H1 (cell line): ENCODE results near the gene DPP10. TPM values are rescaled to one million over a fixed set of nuclear protein-coding genes. Genes with fewer than 3 reads are reported as not detected.

Source experiments
- CTCF ChIA-PET: fragments of 300-600 bp; sonication (Branson Sonifier 250); formaldehyde crosslinking; loops from one replicate; lab custom pipeline; 2021; ENCODE audit not compliant: partially characterized antibody; lab: Charles Lee
- POLR2A ChIA-PET: fragments of 300-600 bp; sonication (Branson Sonifier 250); formaldehyde crosslinking; loops from one replicate; lab custom pipeline; 2021; ENCODE audit warnings: inconsistent platforms; ENCODE audit not compliant: partially characterized antibody; lab: Charles Lee
- DNase-seq, 2 experiments: peaks; one replicate each; pipeline versions ENCODE4 v3.0.0 to v3.0.0-alpha.2; 2010 to 2022; ENCODE audit warnings: low spot score in 2 of 2, low read depth in 1 of 2, mixed read lengths in 1 of 2
- FAIRE-seq: peaks from 2 replicates; lab custom pipeline; 2011; peaks lifted over from hg19 to GRCh38; lab: Jason Lieb, UNC
- H2AFZ ChIP-seq: 2 replicates; pipeline ENCODE4 v1.8.1; 2012; ENCODE audit warnings: low read length, inconsistent platforms
- H2AK5ac ChIP-seq: 2 replicates; pipeline ENCODE4 v1.6.1; 2013; ENCODE audit warnings: low read depth, low read length
- H2BK120ac ChIP-seq: replicated peaks from 2 replicates; pipeline ENCODE3; 2013; ENCODE audit warnings: low read depth, low read length, inconsistent platforms
- H2BK12ac ChIP-seq: 2 replicates; pipeline ENCODE4 v1.6.1; 2013; ENCODE audit warnings: low read depth, low read length
- H2BK15ac ChIP-seq: 2 replicates; pipeline ENCODE4 v1.6.1; 2013; ENCODE audit warnings: low read length
- H2BK20ac ChIP-seq: 2 replicates; pipeline ENCODE4 v1.6.1; 2013; ENCODE audit warnings: low read length
- H2BK5ac ChIP-seq: 2 replicates; pipeline ENCODE4 v1.6.1; 2013; ENCODE audit warnings: low read depth, low read length
- H3K14ac ChIP-seq: 2 replicates; pipeline ENCODE4 v1.6.1; 2013; ENCODE audit warnings: inconsistent platforms; ENCODE audit not compliant: insufficient read length
- H3K18ac ChIP-seq: 2 replicates; pipeline ENCODE4 v1.6.1; 2013; ENCODE audit warnings: low read length; ENCODE audit errors: extremely low read depth
- H3K23ac ChIP-seq: 2 replicates; pipeline ENCODE4 v1.6.1; 2013; ENCODE audit warnings: inconsistent platforms; ENCODE audit not compliant: insufficient read length
- H3K23me2 ChIP-seq: 2 replicates; pipeline ENCODE4 v1.6.1; 2013; ENCODE audit warnings: low read depth, low read length
- H3K27ac ChIP-seq: 2 replicates; pipeline ENCODE4 v1.6.1; 2011; ENCODE audit warnings: low read depth, low read length, inconsistent platforms
- H3K27me3 ChIP-seq, 4 experiments: replicated peaks in 1 of 4; 1 replicate in 1 of 4; 2 replicates in 3 of 4; pipeline versions ENCODE4 v1.6.1 to v1.8.1; 2011 to 2013; ENCODE audit warnings: low read length in 3 of 4, mild to moderate bottlenecking in 3 of 4, inconsistent platforms in 2 of 4, mixed read lengths in 2 of 4, moderate library complexity in 1 of 4; ENCODE audit not compliant: control insufficient read depth in 3 of 4, insufficient read depth in 3 of 4; ENCODE audit errors: extremely low read depth in 1 of 4
- H3K36me3 ChIP-seq, 4 experiments: 2 replicates each; pipeline versions ENCODE4 v1.6.1 to v1.8.1; 2011 to 2013; ENCODE audit warnings: mild to moderate bottlenecking in 4 of 4, low read length in 3 of 4, moderate library complexity in 2 of 4, control low read depth in 1 of 4, inconsistent platforms in 1 of 4; ENCODE audit not compliant: insufficient read depth in 4 of 4, control insufficient read depth in 2 of 4
- H3K4ac ChIP-seq: replicated peaks from 2 replicates; pipeline ENCODE3; 2013; ENCODE audit warnings: low read length, low read depth, mixed read lengths, inconsistent platforms; ENCODE audit not compliant: insufficient read length
- H3K4me1 ChIP-seq, 4 experiments: replicated peaks in 1 of 4; 1 replicate in 1 of 4; 2 replicates in 3 of 4; pipeline versions ENCODE4 v1.6.1 to v1.8.1; 2011 to 2013; ENCODE audit warnings: low read length in 3 of 4, inconsistent platforms in 2 of 4, mixed read lengths in 1 of 4; ENCODE audit not compliant: insufficient read depth in 4 of 4, control insufficient read depth in 3 of 4
- H3K4me2 ChIP-seq, 2 experiments: 2 replicates each; pipeline versions ENCODE4 v1.6.1 to v1.8.1; 2011 to 2013; ENCODE audit warnings: low read depth in 2 of 2, low read length in 2 of 2, control low read depth in 1 of 2, inconsistent platforms in 1 of 2, mild to moderate bottlenecking in 1 of 2; ENCODE audit not compliant: insufficient read depth in 1 of 2
- H3K4me3 ChIP-seq, 4 experiments: fragments of 200-600, 300-600 bp in 1 of 4; sonication (generic), shearing (Covaris generic), sonication (Bioruptor Twin) in 1 of 4; 2 replicates each; pipeline versions ENCODE4 v1.5.1 to v1.8.1; 2011 to 2016; ENCODE audit warnings: low read length in 4 of 4, low read depth in 3 of 4, control low read depth in 2 of 4, inconsistent platforms in 2 of 4, mild to moderate bottlenecking in 2 of 4, mixed read lengths in 1 of 4, moderate library complexity in 1 of 4; ENCODE audit not compliant: insufficient read depth in 2 of 4; ENCODE audit errors: extremely low read depth in 1 of 4
- H3K56ac ChIP-seq: replicated peaks from 2 replicates; pipeline ENCODE3; 2013; ENCODE audit warnings: low read depth, mild to moderate bottlenecking, mixed read lengths, low read length, inconsistent platforms; ENCODE audit not compliant: insufficient read length
- H3K79me1 ChIP-seq: 2 replicates; pipeline ENCODE4 v1.6.1; 2013; ENCODE audit warnings: low read depth, low read length, control low read depth
- H3K79me2 ChIP-seq, 2 experiments: 2 replicates each; pipeline versions ENCODE4 v1.6.1 to v1.8.1; 2012 to 2013; ENCODE audit warnings: low read length in 2 of 2, mild to moderate bottlenecking in 2 of 2, inconsistent platforms in 1 of 2; ENCODE audit not compliant: insufficient read depth in 2 of 2, control insufficient read depth in 1 of 2
- H3K9ac ChIP-seq, 4 experiments: replicated peaks in 1 of 4; 1 replicate in 1 of 4; 2 replicates in 3 of 4; pipeline versions ENCODE4 v1.6.1 to v1.8.1; 2011 to 2013; ENCODE audit warnings: low read depth in 3 of 4, low read length in 3 of 4, control low read depth in 2 of 4, mild to moderate bottlenecking in 2 of 4, moderate library complexity in 2 of 4, inconsistent platforms in 1 of 4; ENCODE audit errors: extremely low read depth in 1 of 4
- H3K9me3 ChIP-seq, 2 experiments: 2 replicates each; pipeline versions ENCODE4 v1.6.1 to v1.8.1; 2012 to 2013; ENCODE audit warnings: mild to moderate bottlenecking in 2 of 2, moderate library complexity in 2 of 2, control low read depth in 1 of 2, inconsistent platforms in 1 of 2, low read depth in 1 of 2, low read length in 1 of 2, mixed read lengths in 1 of 2; ENCODE audit not compliant: insufficient read depth in 2 of 2
- H4K20me1 ChIP-seq, 2 experiments: replicated peaks in 1 of 2; 2 replicates each; pipeline versions ENCODE3 to v1.8.1; 2011 to 2013; ENCODE audit warnings: inconsistent platforms in 2 of 2, low read length in 2 of 2, mild to moderate bottlenecking in 1 of 2; ENCODE audit not compliant: insufficient read depth in 2 of 2, control insufficient read depth in 1 of 2
- H4K5ac ChIP-seq: 2 replicates; pipeline ENCODE4 v1.6.1; 2013; ENCODE audit warnings: low read length, low read depth, mixed read lengths, inconsistent platforms; ENCODE audit not compliant: insufficient read length
- H4K8ac ChIP-seq: 2 replicates; pipeline ENCODE4 v1.8.0; 2013; ENCODE audit warnings: mild to moderate bottlenecking, moderate library complexity, low read length, inconsistent platforms; ENCODE audit not compliant: insufficient read depth; ENCODE audit errors: extremely low read depth
- H4K91ac ChIP-seq: replicated peaks from 2 replicates; pipeline ENCODE3; 2013; ENCODE audit warnings: low read length, mixed read lengths, inconsistent platforms; ENCODE audit not compliant: insufficient read length
- HDAC2 ChIP-seq, 2 experiments: fragments of 300-600 bp in 1 of 2; sonication (generic) in 1 of 2; IDR thresholded peaks; 2 replicates each; pipeline ENCODE4 v1.6.1; 2011 to 2012; ENCODE audit warnings: low read depth in 2 of 2, low read length in 2 of 2, mild to moderate bottlenecking in 2 of 2, moderate library complexity in 2 of 2, borderline replicate concordance in 1 of 2, inconsistent platforms in 1 of 2
- WGBS, 2 experiments: shearing (Covaris generic) in 1 of 2; methylation state at CpG; one replicate each; pipeline versions ENCODE4 v1.1.6 to v1.1.7; 2013 to 2015; ENCODE audit warnings: low lambda C conversion rate in 2 of 2, mixed read lengths in 2 of 2, inconsistent platforms in 1 of 2, low coverage in 1 of 2, missing lambda C conversion rate in 1 of 2; ENCODE audit not compliant: insufficient replicate concordance in 2 of 2, insufficient coverage in 1 of 2, insufficient read length in 1 of 2; ENCODE audit errors: extremely low coverage in 1 of 2, missing lambda C conversion rate in 1 of 2; 5-methylcytosine and 5-hydroxymethylcytosine counted together
- polyA plus RNA-seq, 7 experiments: library from polyadenylated mRNA; depleted of rRNA in 3 of 7; stranded (reverse) in 5 of 7; unstranded in 2 of 7; fragments of >200 nt in 5 of 7; fragments of 200-250 nt in 2 of 7; gene quantifications; 1 replicate in 5 of 7; 2 replicates in 1 of 7; 4 replicates in 1 of 7; pipeline versions ENCODE4 v1.2.1 to v1.2.3, GENCODE V29; 2011 to 2013; ENCODE audit warnings: missing spikeins in 2 of 7, mixed read lengths in 2 of 7
- total RNA-seq: library from RNA; stranded (reverse); fragmentation: NEBNext Ultra II Directional; extraction: Animal tissue kit (Norgen Biotek cat#: 25700); gene quantifications from 2 replicates; pipeline ENCODE4 v1.2.1, GENCODE V29; 2021

The DPP10 gene
- total and polyA plus RNA-seq, 2 of the 8 experiments (the other 6 are each of a cell fraction or from before 2014, with no cell fraction given), result 3.3 to 7.2 TPM

GRCh38 chr2:115552726-115553125 lies 1110.3 kb downstream of the DPP10 start:
- ChIA-PET POLR2A (no interaction called here), CTCF (no interaction called here)
- TF ChIP-seq HDAC2 (IDR thresholded peaks at IDR 0.05; ENCODE audit: borderline replicate concordance in 1 of 2, low read depth in 2 of 2, low read length in 2 of 2), result no peak
- Histone ChIP-seq H3K9me3 (no peaks in the 10 kb centered on the region), H4K91ac (no peak overlapping the region), H3K18ac (no peak overlapping the region), H4K20me1 (no peaks in the 10 kb centered on the region), H2BK12ac (no peak overlapping the region), H2AK5ac (no peak overlapping the region), H3K27me3 (no peaks in the 10 kb centered on the region), H3K4me1 (no peaks in the 10 kb centered on the region; a peak in 1 of 7 replicates), H3K14ac (no peak overlapping the region), H3K9ac (no peak overlapping the region), H3K23me2 (no peaks in the 10 kb centered on the region), H4K5ac (no peak overlapping the region), H3K4me2 (no peak overlapping the region), H3K79me1 (no peaks in the 10 kb centered on the region), H3K27ac (no peak overlapping the region), H3K36me3 (no peaks in the 10 kb centered on the region), H2AFZ (no peak overlapping the region), H2BK15ac (no peak overlapping the region), H3K56ac (no peak overlapping the region), H2BK5ac (no peak overlapping the region), H3K23ac (no peak overlapping the region), H3K79me2 (no peaks in the 10 kb centered on the region), H2BK20ac (no peak overlapping the region), H4K8ac (no peak overlapping the region), H3K4me3 (no peak overlapping the region), H2BK120ac (no peak overlapping the region), H3K4ac (no peak overlapping the region)
- 82% methylated on average over 2 of the region's 2 CpGs; no CpG with 5 or more reads in 1 of the 2 experiments for WGBS, 2 experiments
- DNase-seq, result no peak
- FAIRE-seq, result no peak
